Stomach (tissue), 4 donors: ENCODE data around the gene TMEM182.

Source experiments
- EP300 ChIP-seq: sonication (generic); formaldehyde crosslinking; IDR thresholded peaks from one replicate; pipeline ENCODE4 v1.6.1; 2017; ENCODE audit warnings: antibody characterized with exemption
- POLR2A ChIP-seq, 4 donors: fragments of 450-650 bp; IDR thresholded peaks; one replicate each; pipeline ENCODE4 v1.6.1; 2016; ENCODE audit warnings: antibody characterized with exemption in 4 of 4, control low read depth in 2 of 4, mild to moderate bottlenecking in 1 of 4, moderate library complexity in 1 of 4
- TF ChIP-seq, protein P1 (sequence below), 7 experiments: fragments of 450-650 bp in 4 of 7; fragments of 200-600 bp in 3 of 7; sonication (generic) in 3 of 7; IDR thresholded peaks; one replicate each; pipeline ENCODE4 v1.5.1; 2016 to 2019; ENCODE audit warnings: antibody characterized with exemption in 7 of 7, control low read depth in 2 of 7, mild to moderate bottlenecking in 1 of 7

DNA sequence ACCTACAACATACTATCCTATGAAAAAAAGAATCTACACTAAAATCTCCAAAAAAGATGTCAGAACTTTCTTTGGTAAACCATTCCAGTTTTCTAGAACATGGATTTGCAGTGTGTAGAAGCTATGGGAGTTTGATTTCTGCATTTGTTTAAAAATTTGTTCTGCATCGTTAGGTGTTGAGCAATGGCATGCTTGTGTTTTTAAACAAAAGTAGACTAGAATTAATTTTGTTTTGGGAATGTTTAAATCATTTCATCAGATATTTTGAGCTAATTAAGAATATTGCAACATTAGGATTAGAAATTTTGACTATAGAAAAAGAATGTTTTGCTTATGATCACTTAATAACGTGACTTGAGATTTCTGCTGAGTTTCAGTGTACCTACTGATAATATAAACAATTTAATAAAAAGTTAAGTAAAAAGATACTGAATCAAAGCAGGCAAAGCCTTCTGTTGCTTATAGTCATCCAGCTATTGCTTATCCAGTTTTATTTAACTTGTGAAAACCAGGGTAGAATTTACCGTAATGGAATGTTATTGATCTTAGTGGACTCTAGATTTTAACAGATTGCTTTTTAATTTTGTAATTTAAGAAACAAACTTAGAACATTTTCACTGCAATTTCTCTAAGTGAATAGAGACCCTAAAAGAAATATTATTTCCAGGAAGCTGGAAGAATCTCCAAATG, 7.2 kb upstream of the TMEM182 start:
- TF ChIP-seq, protein P1, sequence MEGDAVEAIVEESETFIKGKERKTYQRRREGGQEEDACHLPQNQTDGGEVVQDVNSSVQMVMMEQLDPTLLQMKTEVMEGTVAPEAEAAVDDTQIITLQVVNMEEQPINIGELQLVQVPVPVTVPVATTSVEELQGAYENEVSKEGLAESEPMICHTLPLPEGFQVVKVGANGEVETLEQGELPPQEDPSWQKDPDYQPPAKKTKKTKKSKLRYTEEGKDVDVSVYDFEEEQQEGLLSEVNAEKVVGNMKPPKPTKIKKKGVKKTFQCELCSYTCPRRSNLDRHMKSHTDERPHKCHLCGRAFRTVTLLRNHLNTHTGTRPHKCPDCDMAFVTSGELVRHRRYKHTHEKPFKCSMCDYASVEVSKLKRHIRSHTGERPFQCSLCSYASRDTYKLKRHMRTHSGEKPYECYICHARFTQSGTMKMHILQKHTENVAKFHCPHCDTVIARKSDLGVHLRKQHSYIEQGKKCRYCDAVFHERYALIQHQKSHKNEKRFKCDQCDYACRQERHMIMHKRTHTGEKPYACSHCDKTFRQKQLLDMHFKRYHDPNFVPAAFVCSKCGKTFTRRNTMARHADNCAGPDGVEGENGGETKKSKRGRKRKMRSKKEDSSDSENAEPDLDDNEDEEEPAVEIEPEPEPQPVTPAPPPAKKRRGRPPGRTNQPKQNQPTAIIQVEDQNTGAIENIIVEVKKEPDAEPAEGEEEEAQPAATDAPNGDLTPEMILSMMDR (IDR thresholded peaks at IDR 0.05) = no peak
- TF ChIP-seq POLR2A (IDR thresholded peaks at IDR 0.05) (no peak), EP300 (no peak)
